Keratinocyte (primary cell): ENCODE results near the gene TMEM233. TPM values are rescaled to one million over a fixed set of nuclear protein-coding genes. Genes with fewer than 3 reads are reported as not detected.

Experiments
- DNase-seq: peaks from one replicate; pipeline ENCODE4 v3.0.0-alpha.2; 2011; ENCODE audit warnings: low read depth, missing footprints, low spot score
- FAIRE-seq: peaks from 2 replicates; lab custom pipeline; 2011; peaks lifted over from hg19 to GRCh38; lab: Jason Lieb, UNC
- H2AFZ ChIP-seq: 2 replicates; pipeline ENCODE4 v1.6.0; 2012; ENCODE audit warnings: low read length, control low read depth, inconsistent platforms; ENCODE audit not compliant: control insufficient read depth
- H3K27ac ChIP-seq: 2 replicates; pipeline ENCODE4 v1.5.1; 2011; ENCODE audit warnings: low read length; ENCODE audit not compliant: control insufficient read depth, insufficient read depth
- H3K27me3 ChIP-seq: 3 replicates; pipeline ENCODE4 v1.6.0; 2011; ENCODE audit warnings: low read length; ENCODE audit not compliant: control insufficient read depth, insufficient read depth; ENCODE audit errors: extremely low read depth
- H3K36me3 ChIP-seq, 2 experiments: 2 replicates in 1 of 2; 3 replicates in 1 of 2; pipeline ENCODE4 v1.5.1; 2011; ENCODE audit warnings: low read length in 2 of 2, mild to moderate bottlenecking in 1 of 2; ENCODE audit not compliant: control insufficient read depth in 2 of 2, insufficient read depth in 2 of 2; ENCODE audit errors: extremely low read depth in 1 of 2
- H3K4me1 ChIP-seq: 3 replicates; pipeline ENCODE4 v1.5.1; 2011; ENCODE audit warnings: low read length; ENCODE audit not compliant: control insufficient read depth, insufficient read depth; ENCODE audit errors: extremely low read depth
- H3K4me2 ChIP-seq: 3 replicates; pipeline ENCODE4 v1.6.0; 2011; ENCODE audit warnings: low read depth, low read length; ENCODE audit not compliant: control insufficient read depth, insufficient read depth; ENCODE audit errors: extremely low read depth
- H3K4me3 ChIP-seq, 3 experiments: fragments of 200-600 bp in 1 of 3; sonication (generic) in 1 of 3; 2 replicates in 2 of 3; 3 replicates in 1 of 3; pipeline ENCODE4 v1.5.1; 2011 to 2016; ENCODE audit warnings: low read length in 3 of 3, mild to moderate bottlenecking in 3 of 3, control low read depth in 2 of 3, inconsistent platforms in 1 of 3, low read depth in 1 of 3, mixed read lengths in 1 of 3, mixed run types in 1 of 3, moderate library complexity in 1 of 3; ENCODE audit not compliant: control insufficient read depth in 2 of 3, insufficient read depth in 2 of 3; ENCODE audit errors: extremely low read depth in 1 of 3
- H3K79me2 ChIP-seq: 2 replicates; pipeline ENCODE4 v1.6.0; 2012; ENCODE audit warnings: low read length; ENCODE audit not compliant: control insufficient read depth, insufficient read depth
- H3K9ac ChIP-seq: 3 replicates; pipeline ENCODE4 v1.6.0; 2011; ENCODE audit warnings: low read length; ENCODE audit not compliant: control insufficient read depth, insufficient read depth; ENCODE audit errors: extremely low read depth
- H3K9me1 ChIP-seq: 3 replicates; pipeline ENCODE4 v1.6.0; 2011; ENCODE audit warnings: low read length; ENCODE audit not compliant: control insufficient read depth, insufficient read depth; ENCODE audit errors: extremely low read depth
- H3K9me3 ChIP-seq: 2 replicates; pipeline ENCODE4 v1.5.1; 2012; ENCODE audit warnings: low read depth, low read length; ENCODE audit not compliant: control insufficient read depth
- H4K20me1 ChIP-seq: 3 replicates; pipeline ENCODE4 v1.6.0; 2011; ENCODE audit warnings: low read length; ENCODE audit not compliant: control insufficient read depth, insufficient read depth; ENCODE audit errors: extremely low read depth
- CTCF ChIP-seq, 3 experiments: IDR thresholded peaks in 1 of 3; conservative IDR thresholded peaks in 1 of 3; optimal IDR thresholded peaks in 1 of 3; 2 replicates in 2 of 3; 3 replicates in 1 of 3; pipeline versions ENCODE3 to v1.5.1; 2011; ENCODE audit warnings: low read length in 3 of 3, mild to moderate bottlenecking in 3 of 3, moderate library complexity in 2 of 3, control low read depth in 1 of 3, inconsistent platforms in 1 of 3; ENCODE audit not compliant: insufficient read depth in 2 of 3; ENCODE audit errors: extremely low read depth in 1 of 3
- EZH2 ChIP-seq: IDR thresholded peaks from one replicate; pipeline ENCODE4 v1.6.1; 2012; ENCODE audit warnings: inconsistent platforms, mild to moderate bottlenecking, low read length, moderate library complexity
- dilution Hi-C: fragments of 300-500 bp; cut with MboI; formaldehyde crosslinking; loops from one replicate; pipeline ENCODE4 v1.7.0; 2020; ENCODE audit warnings: low sequenced_read_pairs; ENCODE audit not compliant: extremely low pct_ligation_motif_present
- polyA plus RNA-seq, 5 experiments: library from polyadenylated mRNA; depleted of rRNA in 3 of 5; stranded (reverse) in 3 of 5; stranded (forward) in 1 of 5; unstranded in 1 of 5; fragments of >200 nt; gene quantifications; 1 replicate in 1 of 5; 2 replicates in 3 of 5; 3 replicates in 1 of 5; pipeline versions ENCODE4 v1.2.1 to v1.2.3, GENCODE V29; 2011 to 2012; ENCODE audit warnings: missing spikeins in 2 of 5, low read depth in 1 of 5, low replicate concordance in 1 of 5

The TMEM233 gene
- polyA plus RNA-seq, 1 donor (not counting 4 experiments of a cell fraction or from before 2014, with no cell fraction given): not detected

- Histone ChIP-seq H3K9ac (no peak overlapping the region), H3K4me1 (no peaks in the 10 kb centered on the region), H3K4me3 (no peak overlapping the region), H3K27ac (no peak overlapping the region), H3K79me2 (no peaks in the 10 kb centered on the region), H3K27me3 (no peaks in the 10 kb centered on the region), H3K9me3 (no peaks in the 10 kb centered on the region), H4K20me1 (no peaks in the 10 kb centered on the region), H2AFZ (no peak overlapping the region), H3K9me1 (no peaks in the 10 kb centered on the region), H3K4me2 (no peak overlapping the region), H3K36me3 (no peaks in the 10 kb centered on the region)
- FAIRE-seq: no peak
- TF ChIP-seq CTCF (optimal IDR thresholded peaks at IDR 0.05 in 1 of 3, IDR thresholded peaks at IDR 0.05 in 1 of 3, conservative IDR thresholded peaks at IDR 0.05 in 1 of 3; ENCODE audit: extremely low read depth in 1 of 3, insufficient read depth in 2 of 3, low read length in 3 of 3) (no peak), EZH2 (no peak)
- no peak for DNase-seq
- dilution Hi-C loops: no loop called here
Observed at GRCh38 chr12:119602734-119603094, 9.1 kb downstream of the TMEM233 start.

- dilution Hi-C loops: no loop called here
- no peak overlapping the region for H2AFZ ChIP-seq
- H3K9ac ChIP-seq: no peak overlapping the region
- no peaks in the 10 kb centered on the region for H4K20me1 ChIP-seq
- no peaks in the 10 kb centered on the region for H3K9me1 ChIP-seq
- no peaks in the 10 kb centered on the region for H3K4me1 ChIP-seq
- no peaks in the 10 kb centered on the region for H3K9me3 ChIP-seq
- TF ChIP-seq CTCF (optimal IDR thresholded peaks at IDR 0.05 in 1 of 3, IDR thresholded peaks at IDR 0.05 in 1 of 3, conservative IDR thresholded peaks at IDR 0.05 in 1 of 3; ENCODE audit: extremely low read depth in 1 of 3, insufficient read depth in 2 of 3, low read length in 3 of 3) (no peak), EZH2 (no peak)
- FAIRE-seq (no peak), DNase-seq (no peak)
- no peaks in the 10 kb centered on the region for H3K27me3 ChIP-seq
- no peak overlapping the region for H3K4me2 ChIP-seq
- no peaks in the 10 kb centered on the region for H3K36me3 ChIP-seq
- H3K27ac ChIP-seq: no peak overlapping the region
- no peaks in the 10 kb centered on the region for H3K79me2 ChIP-seq
- no peak overlapping the region for H3K4me3 ChIP-seq
Observed at GRCh38 chr12:119603767-119604166, 10.2 kb downstream of the TMEM233 start.
